Hematopoietic multipotent progenitor cell treated with erythropoietin and hydrocortisone succinate and interleukin-3 and kit ligand, for 6 days (in vitro differentiated cells): ENCODE measurements around the gene SCYL1.

ENCODE experiments used
- DNase-seq: peaks from one replicate; pipeline ENCODE4 v3.0.0-alpha.2; 2015

The SCYL1 gene

DNA sequence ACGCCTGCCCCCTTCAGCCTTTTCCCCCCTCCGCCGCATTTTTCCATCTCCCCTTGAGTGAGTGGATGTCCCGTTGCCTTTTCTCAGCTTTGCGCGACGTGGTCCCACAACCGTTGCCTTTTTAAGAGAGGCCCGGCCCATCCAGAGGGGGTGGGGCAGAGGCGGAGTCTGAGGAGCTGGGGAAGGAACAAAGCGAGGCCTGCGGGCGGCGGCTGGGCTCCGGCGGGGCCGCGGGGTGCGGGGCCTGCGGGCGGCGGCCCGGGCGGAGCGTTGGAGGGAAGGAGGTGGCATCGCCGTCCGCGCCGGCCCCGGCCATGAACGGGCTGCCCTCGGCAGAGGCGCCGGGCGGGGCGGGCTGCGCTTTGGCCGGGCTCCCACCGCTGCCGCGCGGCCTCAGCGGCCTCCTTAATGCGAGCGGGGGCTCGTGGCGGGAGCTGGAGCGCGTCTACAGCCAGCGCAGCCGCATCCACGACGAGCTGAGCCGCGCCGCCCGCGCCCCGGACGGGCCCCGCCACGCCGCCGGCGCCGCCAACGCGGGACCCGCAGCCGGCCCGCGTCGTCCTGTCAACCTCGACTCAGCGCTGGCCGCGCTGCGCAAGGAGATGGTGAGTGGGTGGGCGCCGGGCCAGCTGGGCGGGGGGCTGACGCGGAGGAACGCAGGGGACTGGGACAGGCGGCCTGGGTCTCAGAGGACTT, 47.6 kb downstream of the SCYL1 start, which contains the start of gene FAM89B:
FAM89B (plus strand) TSS at position 183 of the 696 bp plus-strand sequence; CDS start at position 315, 132 bp downstream.
- peak; percentile 96 for DNase-seq

DNA sequence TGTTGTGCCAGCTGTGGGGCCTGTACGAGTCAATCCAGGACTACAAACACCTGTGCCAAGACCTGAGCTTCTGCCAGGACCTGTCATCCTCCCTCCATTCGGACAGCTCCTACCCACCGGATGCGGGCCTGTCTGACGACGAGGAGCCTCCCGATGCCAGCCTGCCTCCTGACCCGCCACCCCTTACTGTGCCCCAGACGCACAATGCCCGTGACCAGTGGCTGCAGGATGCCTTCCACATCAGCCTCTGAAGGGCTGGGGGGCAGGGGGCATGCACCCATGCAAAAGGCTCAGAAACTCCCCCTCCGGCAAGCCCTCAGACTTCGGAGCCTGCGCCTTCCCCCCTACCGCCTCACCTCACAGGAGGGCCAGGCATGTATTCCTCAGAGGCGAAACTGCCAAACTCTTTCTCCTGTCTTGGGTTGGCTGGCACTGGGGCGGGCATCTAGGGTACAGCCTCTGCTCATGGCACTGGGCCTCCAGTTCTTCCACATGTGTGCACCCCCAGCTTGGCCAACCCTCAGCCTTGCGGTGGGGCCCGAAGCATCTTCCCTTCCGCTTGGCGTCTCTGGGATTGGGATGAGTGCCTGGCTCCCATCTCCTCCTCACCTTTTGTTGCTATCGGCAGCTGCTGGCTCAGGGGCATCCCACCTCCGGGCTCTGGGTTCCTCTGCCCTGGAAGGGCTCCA, 48.7 kb downstream of the SCYL1 start:
- DNase-seq, result no peak

DNA sequence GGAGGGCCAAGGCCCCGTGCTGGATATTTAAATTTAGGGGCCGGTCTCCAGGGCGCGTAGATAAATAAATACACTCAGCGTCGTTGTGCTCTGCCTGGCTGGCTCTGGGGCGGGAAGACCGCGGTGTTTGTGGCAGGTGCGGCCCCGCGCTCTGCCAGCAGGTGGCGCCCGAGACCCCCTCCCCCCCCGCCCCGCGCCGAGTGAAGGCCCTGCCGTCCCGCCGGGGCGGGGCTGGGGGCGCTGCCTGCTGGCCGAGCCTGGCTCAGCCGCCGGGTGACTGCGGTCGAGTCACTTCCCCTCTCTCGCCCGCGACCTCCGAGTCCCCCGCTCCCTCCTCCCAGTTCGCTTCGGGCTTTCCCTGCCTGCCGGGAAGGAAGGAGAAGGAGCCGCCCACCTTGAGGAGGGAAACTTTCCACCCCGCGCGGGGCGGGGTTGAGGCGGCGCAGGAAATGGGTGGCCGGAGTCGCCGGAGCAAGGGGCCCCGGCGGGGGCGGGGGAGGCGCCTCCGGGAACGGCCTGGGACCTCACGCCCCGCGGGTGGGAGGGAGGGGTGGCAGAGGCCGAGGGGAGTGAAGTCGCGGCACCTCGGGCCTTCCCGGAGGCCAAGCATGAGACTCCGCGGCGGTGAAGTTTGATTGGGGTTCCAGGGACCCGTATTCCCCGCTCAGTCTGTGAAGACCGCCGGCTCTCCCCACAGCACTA, 49.4 kb downstream of the SCYL1 start:
- peak; percentile 94 for DNase-seq

DNA sequence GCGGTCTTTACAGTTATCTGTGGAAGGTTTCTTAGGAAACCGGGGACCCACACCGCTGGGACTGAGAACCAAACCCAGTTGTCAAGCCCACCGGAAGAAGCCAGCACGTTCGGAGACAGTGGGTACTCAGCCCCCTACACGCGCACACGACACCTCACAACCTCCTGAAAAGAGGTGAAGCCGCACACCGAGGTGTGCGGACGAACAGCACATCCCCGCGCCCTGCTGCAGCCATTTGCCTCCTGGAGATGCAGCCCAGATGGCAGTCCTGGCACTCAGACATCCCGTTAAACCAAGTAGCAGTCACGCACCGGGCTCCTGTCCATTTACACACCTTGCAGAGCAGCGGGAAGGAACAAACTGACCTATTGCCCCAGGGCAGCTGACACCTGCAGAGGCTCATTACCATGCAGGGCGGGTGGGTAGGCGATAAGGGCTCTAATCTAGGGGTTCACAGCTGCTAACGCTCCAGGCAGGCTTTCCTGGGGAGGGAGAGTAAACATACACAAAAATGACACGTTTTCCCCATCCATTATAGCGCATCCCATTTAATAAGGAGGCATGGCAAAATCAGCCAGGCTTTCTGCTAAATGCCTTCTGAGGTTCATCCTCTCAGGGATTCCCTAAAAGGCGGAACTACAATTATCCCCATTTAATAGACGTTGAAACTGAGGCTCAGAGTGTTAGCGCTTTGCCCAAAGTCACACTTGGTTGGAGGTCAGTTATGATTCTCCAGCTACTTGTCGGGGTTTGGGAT, 50.1 kb downstream of the SCYL1 start:
- DNase-seq, result peak; percentile 87

GRCh38 chr11:65575568-65576231, 50.8 kb downstream of the SCYL1 start, which contains the start of gene EHBP1L1:
TSS of gene EHBP1L1 (plus strand) at chr11:65576053. CDS start at chr11:65576303, 250 bp downstream.
- DNase-seq, result peak; percentile 87

DNA sequence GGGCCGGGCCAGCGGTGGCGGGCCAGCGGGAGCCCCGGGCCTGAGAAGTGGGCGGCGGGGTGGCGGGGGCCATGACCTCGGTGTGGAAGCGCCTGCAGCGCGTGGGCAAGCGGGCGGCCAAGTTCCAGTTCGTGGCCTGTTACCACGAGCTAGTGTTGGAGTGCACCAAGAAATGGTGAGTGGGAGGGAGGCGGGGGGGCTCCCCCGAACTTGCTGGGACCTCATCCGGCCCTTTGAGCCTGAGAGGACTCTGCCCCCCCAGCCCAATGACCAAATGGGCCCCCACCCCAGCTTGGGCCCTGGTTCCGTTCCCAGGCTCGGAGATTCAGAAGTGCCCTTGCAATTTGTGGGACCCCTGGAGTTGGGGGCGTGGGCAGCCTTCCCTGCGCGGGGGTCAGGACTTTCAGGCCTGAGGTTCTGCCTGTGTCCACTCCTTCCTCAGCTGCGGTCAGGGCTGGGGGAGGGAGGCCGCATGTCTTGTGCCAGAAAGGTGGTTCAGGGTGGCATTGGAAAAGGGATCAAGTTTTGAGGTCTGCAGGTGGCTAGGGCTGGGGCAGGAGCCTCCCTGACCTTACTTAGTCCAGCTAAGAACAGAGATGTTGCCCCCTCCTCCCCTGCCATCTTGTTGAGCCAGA, 51.5 kb downstream of the SCYL1 start:
- DNase-seq, result no peak

DNA sequence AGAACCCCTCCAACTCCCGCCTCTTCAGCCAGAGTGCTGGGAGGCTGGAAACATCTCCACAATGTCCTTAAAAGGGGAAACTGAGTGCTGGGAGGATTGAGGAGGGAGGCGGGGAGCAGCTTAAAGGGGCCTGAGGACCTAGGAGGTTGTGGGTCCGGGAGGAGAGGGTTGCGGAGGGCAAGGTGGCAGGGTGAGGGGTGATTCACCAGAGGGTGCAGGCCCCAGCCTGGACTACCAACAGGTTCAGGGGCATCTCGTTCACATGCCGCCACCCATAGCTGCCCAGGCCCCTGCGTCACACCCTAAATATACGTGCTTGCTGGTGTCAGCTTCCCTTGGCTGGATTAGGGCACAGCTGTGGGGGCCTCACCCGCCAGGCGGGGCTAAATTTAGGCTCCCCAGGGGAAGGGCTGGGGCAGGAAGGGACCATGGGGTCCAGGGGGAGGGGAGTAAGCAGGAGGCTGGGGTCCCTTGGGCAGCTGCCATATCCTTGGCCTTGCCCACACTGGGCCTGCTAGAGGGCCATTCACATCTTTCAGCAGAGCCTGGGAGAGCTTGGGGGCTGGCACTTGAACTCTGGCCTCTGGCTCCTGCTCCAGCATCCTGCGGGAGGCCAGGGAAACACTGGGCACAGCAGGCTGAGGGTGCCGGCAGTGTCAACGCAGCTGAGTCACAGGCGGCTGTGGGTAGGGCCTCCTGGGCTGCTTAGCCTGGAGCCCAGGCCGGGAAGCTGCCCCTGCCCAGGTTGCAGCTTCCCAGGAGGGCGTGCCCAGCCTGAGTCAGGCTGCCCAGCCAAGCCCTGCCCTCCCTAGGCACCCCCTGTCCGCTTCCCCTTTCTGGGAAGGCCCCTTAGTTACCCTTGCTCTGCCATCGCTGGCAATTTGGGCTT, 52.2 kb downstream of the SCYL1 start:
- peak; percentile 76 for DNase-seq

DNA sequence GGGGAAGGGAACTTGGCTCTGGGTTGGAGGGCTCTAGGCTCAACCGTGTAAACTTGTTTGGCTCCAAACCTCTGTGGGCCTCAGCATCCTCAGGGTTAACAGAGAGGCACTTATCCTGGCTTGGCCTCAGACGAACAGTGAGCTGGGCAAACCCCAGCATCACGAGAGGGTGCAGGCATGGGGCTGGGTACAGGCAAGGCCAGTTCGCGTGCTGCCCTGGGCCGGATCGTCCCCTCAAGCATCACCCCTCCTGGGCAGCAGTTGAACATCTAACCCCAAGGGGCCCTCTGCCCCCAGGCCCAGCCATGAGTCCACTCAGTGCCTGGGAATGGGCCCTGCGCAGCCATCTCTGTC, 52.9 kb downstream of the SCYL1 start:
- DNase-seq, result no peak

DNA sequence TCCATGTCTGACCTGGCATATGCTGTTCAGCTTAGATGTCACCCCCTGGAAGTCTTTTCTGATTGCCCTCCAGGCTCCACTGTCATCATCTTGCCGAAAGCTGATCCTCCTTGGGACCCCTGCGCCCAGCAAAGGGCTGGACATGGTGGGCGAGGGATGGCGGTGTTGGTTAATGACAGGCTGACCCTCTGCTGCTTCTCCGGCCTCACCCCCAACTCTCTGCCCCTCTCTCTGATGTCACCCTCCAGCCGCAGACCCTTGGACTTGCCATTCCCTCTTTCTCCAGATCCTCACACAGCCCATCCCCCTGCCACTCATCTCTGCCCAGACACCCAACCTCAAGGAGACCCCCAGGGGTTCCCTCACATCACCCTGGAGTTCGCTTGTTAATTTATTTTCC, 53.3 kb downstream of the SCYL1 start:
- no peak for DNase-seq

DNA sequence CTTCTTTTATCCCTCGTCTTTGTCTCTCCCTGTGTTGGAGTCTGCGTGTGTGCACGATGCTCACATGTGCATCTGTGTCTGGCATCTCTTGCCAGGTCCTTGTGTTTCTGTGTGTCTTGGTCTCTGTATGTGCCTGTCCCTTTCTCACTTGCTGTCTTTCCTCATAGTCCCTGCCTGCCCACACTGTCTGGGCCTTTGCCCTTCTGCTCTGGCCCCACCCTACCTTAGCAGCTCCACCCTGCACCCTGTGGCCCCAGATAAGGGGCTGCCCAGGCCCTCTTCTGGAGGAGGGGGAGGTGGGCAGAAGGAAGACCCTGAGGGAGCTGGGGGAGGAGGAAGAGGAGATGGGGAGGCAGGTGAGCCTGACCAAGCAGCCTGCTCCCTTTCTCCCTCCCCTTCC, 53.8 kb downstream of the SCYL1 start:
- DNase-seq, result peak; percentile 88

DNA sequence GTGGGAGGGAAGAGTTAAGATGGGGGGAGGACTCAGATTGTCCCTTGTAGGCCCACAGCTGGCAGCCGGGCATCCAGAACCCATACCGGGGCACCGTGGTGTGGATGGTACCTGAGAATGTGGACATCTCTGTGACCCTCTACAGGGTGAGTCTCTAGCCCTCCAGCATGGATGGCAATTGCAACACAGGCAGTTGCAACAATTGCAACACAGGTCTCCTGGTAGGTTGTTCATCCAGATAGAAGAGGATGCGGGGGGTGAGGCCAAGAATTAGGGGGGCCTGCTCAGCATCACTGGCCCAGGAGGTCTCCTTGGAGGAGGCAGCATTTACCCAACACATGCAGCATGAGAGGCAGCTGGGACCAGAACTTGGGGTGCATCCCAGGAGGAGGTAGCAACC, 54.4 kb downstream of the SCYL1 start:
- no peak for DNase-seq

DNA sequence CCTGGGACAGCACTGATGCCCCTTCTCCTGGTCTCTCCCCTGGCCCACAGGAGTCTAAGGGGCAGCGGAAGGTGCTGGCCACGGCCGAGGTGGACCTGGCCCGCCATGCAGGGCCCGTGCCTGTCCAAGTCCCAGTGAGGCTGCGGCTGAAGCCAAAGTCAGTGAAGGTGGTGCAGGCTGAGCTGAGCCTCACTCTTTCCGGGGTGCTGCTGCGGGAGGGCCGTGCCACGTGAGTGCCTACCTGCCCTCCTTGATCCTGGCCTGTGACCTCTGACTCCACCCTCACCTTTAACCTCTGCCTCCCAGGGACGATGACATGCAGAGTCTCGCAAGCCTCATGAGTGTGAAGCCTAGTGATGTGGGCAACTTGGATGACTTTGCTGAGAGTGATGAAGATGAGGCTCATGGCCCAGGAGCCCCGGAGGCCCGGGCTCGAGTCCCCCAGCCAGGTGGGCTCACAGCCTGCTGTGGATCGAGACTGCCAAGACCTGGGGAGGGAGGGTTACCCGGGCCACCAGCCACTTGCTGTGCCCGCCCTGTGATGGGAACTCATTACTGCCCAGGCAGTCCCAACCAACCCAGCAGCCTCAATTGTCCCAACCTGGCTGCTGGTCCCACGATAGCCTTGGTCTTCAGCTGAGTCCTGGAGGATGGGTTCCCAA, 55.3 kb downstream of the SCYL1 start:
- no peak for DNase-seq

- no peak for DNase-seq
These were observed 55.9 kb downstream of the SCYL1 start for GRCh38 chr11:65580756-65581155.

DNA sequence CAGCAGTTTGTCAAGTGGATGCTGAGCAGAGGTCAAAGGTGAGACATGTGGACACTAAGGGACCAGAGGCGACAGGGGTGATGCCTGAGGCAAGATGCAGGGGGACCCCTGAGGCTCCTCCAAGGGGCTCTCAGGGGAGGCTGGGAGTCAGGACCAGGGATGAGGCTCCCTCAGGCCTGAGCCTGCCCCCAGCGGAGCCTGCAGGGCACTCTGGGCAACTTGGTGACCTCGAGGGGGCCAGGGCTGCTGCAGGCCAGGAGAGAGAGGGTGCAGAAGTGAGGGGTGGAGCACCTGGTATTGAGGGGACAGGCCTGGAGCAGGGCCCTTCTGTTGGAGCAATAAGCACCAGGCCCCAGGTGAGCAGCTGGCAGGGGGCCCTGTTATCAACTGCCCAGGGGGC, 57.0 kb downstream of the SCYL1 start:
- DNase-seq, result no peak

DNA sequence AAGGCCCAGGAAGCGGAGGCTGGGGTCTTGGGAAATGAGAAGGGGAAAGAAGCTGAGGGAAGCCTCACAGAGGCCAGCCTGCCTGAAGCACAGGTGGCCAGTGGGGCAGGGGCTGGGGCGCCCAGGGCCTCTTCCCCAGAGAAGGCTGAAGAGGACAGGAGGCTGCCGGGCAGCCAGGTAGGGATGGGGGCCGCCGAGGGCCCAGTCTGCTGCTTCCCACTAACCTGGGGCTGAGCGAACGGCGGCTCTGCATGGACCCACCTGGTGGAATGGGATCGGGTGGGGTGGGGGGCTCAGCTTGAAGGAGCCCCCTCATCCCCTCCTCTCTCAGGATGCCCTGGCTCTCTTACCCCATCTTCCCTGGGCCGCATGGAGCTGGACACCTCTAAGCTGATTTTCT, 58.7 kb downstream of the SCYL1 start:
- DNase-seq, result no peak

- DNase-seq, result no peak
These were observed 59.2 kb downstream of the SCYL1 start for GRCh38 chr11:65584106-65584505.

- no peak for DNase-seq
These were observed 59.9 kb downstream of the SCYL1 start for GRCh38 chr11:65584723-65585171.

- no peak for DNase-seq
These were observed 60.7 kb downstream of the SCYL1 start for GRCh38 chr11:65585396-65586246.

DNA sequence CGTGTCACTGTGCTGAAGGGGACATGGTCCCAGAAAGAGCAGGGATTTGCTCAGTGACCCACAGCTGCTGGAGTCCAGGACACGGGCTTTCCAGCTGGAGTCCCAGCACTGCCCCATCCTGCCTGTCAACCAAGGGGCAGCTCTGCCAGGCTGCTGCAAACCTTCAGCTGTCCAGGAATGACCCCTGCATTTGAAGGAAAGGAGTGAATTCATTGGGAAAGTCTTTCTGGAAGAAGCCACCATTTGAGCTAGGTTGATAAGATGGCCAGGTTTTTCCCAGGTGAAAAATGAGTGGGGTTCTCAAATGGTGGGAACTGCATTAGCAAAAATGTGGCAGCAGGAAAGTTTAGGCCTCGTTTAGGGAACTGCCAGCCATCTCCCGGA, 61.4 kb downstream of the SCYL1 start:
- DNase-seq, result no peak
